ENCODE data around the gene KCNJ15. TPM values are rescaled to one million over a fixed set of nuclear protein-coding genes. Genes with fewer than 3 reads are reported as not detected.

The KCNJ15 gene
- total and polyA plus RNA-seq, 2 donors (not counting 1 experiment from before 2014, with no cell fraction given): not detected

DNA sequence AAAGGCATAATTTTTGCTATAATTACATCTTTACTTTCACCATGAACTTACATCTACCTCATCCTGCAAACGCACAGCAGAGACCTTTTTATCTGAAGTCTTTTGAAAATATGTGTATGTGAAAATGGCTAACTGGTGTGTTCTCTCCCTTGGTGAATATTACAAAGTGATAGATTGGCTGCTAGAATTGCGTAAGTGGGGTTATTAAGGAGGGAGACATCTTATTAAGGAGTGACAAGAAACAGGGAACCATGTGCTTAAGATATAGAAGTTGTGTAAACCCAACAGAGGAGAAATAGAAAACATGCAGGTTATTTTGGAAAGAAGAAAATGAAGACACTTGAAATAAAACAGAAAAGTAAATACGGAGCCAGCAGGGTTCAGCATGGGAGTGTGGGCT lies 7.8 kb downstream of the KCNJ15 start:
- Histone ChIP-seq H3K9me3 (ENCODE audit: control extremely low read depth in 1 of 3, control insufficient read depth in 2 of 3, insufficient read depth in 1 of 3, low read length in 2 of 3) (no peaks in the 10 kb centered on the region), H2AFZ (ENCODE audit: insufficient read depth, low read depth, low read length, poor library complexity, severe bottlenecking) (no peak overlapping the region), H3K4me3 (ENCODE audit: control extremely low read depth in 1 of 5, extremely low read depth in 1 of 5, insufficient read depth in 1 of 5, low read depth in 2 of 5, low read length in 4 of 5) (no peak overlapping the region), H3K4me1 (ENCODE audit: control insufficient read depth in 2 of 2, insufficient read depth in 2 of 2, low read length in 2 of 2) (no peaks in the 10 kb centered on the region), H3K36me3 (replicated peaks in 1 of 2; ENCODE audit: control extremely low read depth in 1 of 2, control insufficient read depth in 1 of 2, extremely low read depth in 1 of 2, insufficient read depth in 2 of 2, low read length in 1 of 2) (no peaks in the 10 kb centered on the region), H3K27ac (ENCODE audit: low read length in 2 of 2) (no peak overlapping the region), H4K20me1 (ENCODE audit: control insufficient read depth, insufficient read depth, low read length, poor library complexity, severe bottlenecking) (no peaks in the 10 kb centered on the region), H3K9ac (ENCODE audit: low read length) (no peak overlapping the region), H3K79me2 (ENCODE audit: control insufficient read depth, insufficient read depth, low read length) (no peaks in the 10 kb centered on the region), H3K4me2 (replicated peaks; ENCODE audit: low read depth, low read length, poor library complexity, severe bottlenecking) (no peak overlapping the region), H3K27me3 (replicated peaks in 1 of 4; ENCODE audit: control extremely low read depth in 1 of 4, control insufficient read depth in 3 of 4, insufficient read depth in 4 of 4, low read length in 3 of 4) (no peaks in the 10 kb centered on the region)
- intact Hi-C loops (cut with micrococcal nuclease): no loop called here
- Mint-ChIP-seq H3K4me1 (no peaks in the 10 kb centered on the region), H3K27me3 (peaks cover 6% of the 10 kb centered on the region), H3K4me3 (no peak overlapping the region), H3K9me3 (ENCODE audit: insufficient read depth) (peaks cover 2% of the 10 kb centered on the region), H3K27ac (no peak overlapping the region)
- DNase-seq: no peak
- 96% methylated on average over 2 of the region's 3 CpGs for WGBS (ENCODE audit: insufficient coverage)
- CTCF ChIA-PET: no interaction called here
- no peak for ATAC-seq (ENCODE audit: low read depth)
- no peak for TF ChIP-seq EZH2 (IDR thresholded peaks at IDR 0.05; ENCODE audit: borderline replicate concordance, insufficient read depth, low read depth, low read length, poor library complexity, severe bottlenecking)
- no peak for TF ChIP-seq CTCF (IDR thresholded peaks at IDR 0.05)
- POLR2A ChIA-PET: no interaction called here

DNA sequence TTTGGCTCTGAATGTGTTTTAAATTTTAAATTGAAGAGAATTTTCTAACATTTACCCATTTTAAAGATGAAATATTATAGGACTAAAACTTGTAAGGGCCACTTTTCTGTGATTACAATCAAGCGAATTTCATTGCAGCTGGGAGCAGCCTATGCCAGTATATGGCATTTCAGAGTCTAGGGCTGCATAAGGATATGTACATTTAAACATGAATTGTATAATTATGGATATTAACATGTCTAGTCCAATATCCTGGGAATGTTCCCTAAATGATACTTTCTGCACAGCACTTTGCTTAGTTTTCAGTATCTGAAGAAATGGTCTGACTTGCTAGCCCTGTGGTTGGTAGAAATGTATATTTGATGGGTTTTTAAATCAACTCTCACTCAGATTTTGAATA lies 8.4 kb downstream of the KCNJ15 start:
- Histone ChIP-seq H2AFZ (ENCODE audit: insufficient read depth, low read depth, low read length, poor library complexity, severe bottlenecking) (no peak overlapping the region), H3K27me3 (replicated peaks in 1 of 4; ENCODE audit: control extremely low read depth in 1 of 4, control insufficient read depth in 3 of 4, insufficient read depth in 4 of 4, low read length in 3 of 4) (no peaks in the 10 kb centered on the region), H3K4me2 (replicated peaks; ENCODE audit: low read depth, low read length, poor library complexity, severe bottlenecking) (no peak overlapping the region), H3K27ac (ENCODE audit: low read length in 2 of 2) (no peak overlapping the region), H3K4me3 (ENCODE audit: control extremely low read depth in 1 of 5, extremely low read depth in 1 of 5, insufficient read depth in 1 of 5, low read depth in 2 of 5, low read length in 4 of 5) (no peak overlapping the region), H3K79me2 (ENCODE audit: control insufficient read depth, insufficient read depth, low read length) (no peaks in the 10 kb centered on the region), H3K9ac (ENCODE audit: low read length) (no peak overlapping the region), H3K36me3 (replicated peaks in 1 of 2; ENCODE audit: control extremely low read depth in 1 of 2, control insufficient read depth in 1 of 2, extremely low read depth in 1 of 2, insufficient read depth in 2 of 2, low read length in 1 of 2) (no peaks in the 10 kb centered on the region), H3K4me1 (ENCODE audit: control insufficient read depth in 2 of 2, insufficient read depth in 2 of 2, low read length in 2 of 2) (no peaks in the 10 kb centered on the region), H3K9me3 (ENCODE audit: control extremely low read depth in 1 of 3, control insufficient read depth in 2 of 3, insufficient read depth in 1 of 3, low read length in 2 of 3) (no peaks in the 10 kb centered on the region), H4K20me1 (ENCODE audit: control insufficient read depth, insufficient read depth, low read length, poor library complexity, severe bottlenecking) (no peaks in the 10 kb centered on the region)
- CTCF ChIA-PET: no interaction called here
- no peak for TF ChIP-seq CTCF (IDR thresholded peaks at IDR 0.05)
- TF ChIP-seq EZH2 (IDR thresholded peaks at IDR 0.05; ENCODE audit: borderline replicate concordance, insufficient read depth, low read depth, low read length, poor library complexity, severe bottlenecking): no peak
- ATAC-seq (ENCODE audit: low read depth) (no peak), DNase-seq (no peak)
- H3K27me3 Mint-ChIP-seq: peaks cover 6% of the 10 kb centered on the region
- no CpG with 5 or more reads among the region's 1 CpG for WGBS (ENCODE audit: insufficient coverage)
- H3K27ac Mint-ChIP-seq: no peak overlapping the region
- H3K4me3 Mint-ChIP-seq: no peak overlapping the region
- intact Hi-C loops (cut with micrococcal nuclease): no loop called here
- no peaks in the 10 kb centered on the region for H3K4me1 Mint-ChIP-seq
- POLR2A ChIA-PET: no interaction called here
- peaks cover 2% of the 10 kb centered on the region for H3K9me3 Mint-ChIP-seq (ENCODE audit: insufficient read depth)

All from B cell (primary cell).